Neural cell (in vitro differentiated cells): ENCODE data around the gene PANX2. TPM values are rescaled to one million over a fixed set of nuclear protein-coding genes. Genes with fewer than 3 reads are reported as not detected.

Source experiments
- H2AFZ ChIP-seq: fragments of 200-600, 300-800 bp; sonication (generic), shearing (Covaris generic); 2 replicates; pipeline ENCODE4 v1.6.0; 2014; ENCODE audit warnings: low read depth, mild to moderate bottlenecking, antibody characterized with exemption, low read length, moderate library complexity
- H3F3A ChIP-seq: fragments of 200-600 bp; shearing (Covaris generic); 2 replicates; pipeline ENCODE4 v1.6.1; 2016; ENCODE audit warnings: mild to moderate bottlenecking, moderate library complexity, mixed read lengths, antibody characterized with exemption, low read length; ENCODE audit not compliant: insufficient read depth, poor library complexity, severe bottlenecking
- H3K27ac ChIP-seq: fragments of 200-600, 300-800 bp; sonication (generic), shearing (Covaris generic); 2 replicates; pipeline ENCODE4 v1.5.1; 2014; ENCODE audit warnings: mild to moderate bottlenecking, low read length, moderate library complexity
- H3K27me3 ChIP-seq: fragments of 300-800, 200-600 bp; sonication (generic), shearing (Covaris generic); 2 replicates; pipeline ENCODE4 v1.6.0; 2014; ENCODE audit warnings: mild to moderate bottlenecking, low read depth, low read length, moderate library complexity; ENCODE audit not compliant: insufficient read depth
- H3K36me3 ChIP-seq: fragments of 300-800, 200-600 bp; sonication (generic), shearing (Covaris generic); 2 replicates; pipeline ENCODE4 v1.5.1; 2014; ENCODE audit warnings: mild to moderate bottlenecking, antibody characterized with exemption, low read length, moderate library complexity; ENCODE audit not compliant: insufficient read depth
- H3K4me2 ChIP-seq: fragments of 300-800, 200-600 bp; sonication (generic), shearing (Covaris generic); 2 replicates; pipeline ENCODE4 v1.6.0; 2014; ENCODE audit warnings: mild to moderate bottlenecking, low read length
- H3K4me3 ChIP-seq: fragments of 300-800, 200-600 bp; sonication (generic), shearing (Covaris generic); 2 replicates; pipeline ENCODE4 v1.5.1; 2014; ENCODE audit warnings: mild to moderate bottlenecking, low read length, moderate library complexity
- H3K79me2 ChIP-seq: fragments of 200-600 bp; shearing (Covaris generic); replicated peaks from 2 replicates; pipeline ENCODE4 v1.6.0; 2014; ENCODE audit warnings: mild to moderate bottlenecking, low read length, moderate library complexity; ENCODE audit not compliant: insufficient read depth
- H3K9ac ChIP-seq: fragments of 300-800, 200-600 bp; sonication (generic), shearing (Covaris generic); 2 replicates; pipeline ENCODE4 v1.6.1; 2016; ENCODE audit warnings: mild to moderate bottlenecking, low read length, mixed read lengths
- H3K9me2 ChIP-seq: fragments of 200-600 bp; shearing (Covaris generic); 2 replicates; pipeline ENCODE4 v1.6.1; 2016; ENCODE audit warnings: mild to moderate bottlenecking, low read length, mixed read lengths; ENCODE audit not compliant: insufficient read depth
- H3K9me3 ChIP-seq: fragments of 200-600, 300-800 bp; sonication (generic), shearing (Covaris generic); 2 replicates; pipeline ENCODE4 v1.6.1; 2016; ENCODE audit warnings: mild to moderate bottlenecking, mixed run types, low read length, moderate library complexity, mixed read lengths
- H4K20me1 ChIP-seq: fragments of 200-600 bp; shearing (Covaris generic); 2 replicates; pipeline ENCODE4 v1.6.1; 2016; ENCODE audit warnings: mild to moderate bottlenecking, mixed run types; ENCODE audit not compliant: insufficient read depth
- CTCF ChIP-seq: fragments of 450-650 bp; IDR thresholded peaks from 2 replicates; pipeline ENCODE4 v1.5.1; 2014; ENCODE audit warnings: antibody characterized with exemption, mild to moderate bottlenecking, moderate library complexity; ENCODE audit not compliant: poor library complexity, severe bottlenecking
- EP300 ChIP-seq: fragments of 450-650 bp; conservative IDR thresholded peaks from 2 replicates; pipeline ENCODE4 v1.6.1; 2014; ENCODE audit warnings: antibody characterized with exemption, mild to moderate bottlenecking, moderate library complexity; ENCODE audit not compliant: poor library complexity, severe bottlenecking
- EZH2 ChIP-seq: fragments of 200-600, 300-800 bp; shearing (Covaris generic), sonication (generic); IDR thresholded peaks from 2 replicates; pipeline ENCODE4 v1.6.1; 2014; ENCODE audit warnings: antibody characterized with exemption, low read length, borderline replicate concordance, mild to moderate bottlenecking; ENCODE audit not compliant: insufficient read depth, poor library complexity, severe bottlenecking
- MXI1 ChIP-seq: fragments of 450-650 bp; conservative IDR thresholded peaks from 2 replicates; pipeline ENCODE4 v1.6.1; 2014; ENCODE audit warnings: antibody characterized with exemption, mild to moderate bottlenecking; ENCODE audit not compliant: poor library complexity, severe bottlenecking
- POLR2AphosphoS5 ChIP-seq: IDR thresholded peaks from 2 replicates; pipeline ENCODE4 v1.6.1; 2012
- RAD21 ChIP-seq: fragments of 450-650 bp; conservative IDR thresholded peaks from 2 replicates; pipeline ENCODE4 v1.6.1; 2014; ENCODE audit warnings: antibody characterized with exemption, mild to moderate bottlenecking, moderate library complexity
- REST ChIP-seq: IDR thresholded peaks from 2 replicates; pipeline ENCODE4 v1.6.1; 2012; ENCODE audit warnings: borderline replicate concordance
- SMC3 ChIP-seq: fragments of 450-650 bp; conservative IDR thresholded peaks from 2 replicates; pipeline ENCODE4 v1.6.1; 2014; ENCODE audit warnings: antibody characterized with exemption, mild to moderate bottlenecking, moderate library complexity; ENCODE audit not compliant: poor library complexity
- TAF1 ChIP-seq: IDR thresholded peaks from 2 replicates; pipeline ENCODE4 v1.6.1; 2012; ENCODE audit warnings: low read depth
- polyA plus RNA-seq: library from polyadenylated mRNA; depleted of rRNA; stranded (reverse); fragments of >200 nt; gene quantifications from 2 replicates; pipeline ENCODE4 v1.2.3, GENCODE V29; 2014

The PANX2 gene
- polyA plus RNA-seq, 1 donor from 2014 or later, result 3.4 TPM

DNA sequence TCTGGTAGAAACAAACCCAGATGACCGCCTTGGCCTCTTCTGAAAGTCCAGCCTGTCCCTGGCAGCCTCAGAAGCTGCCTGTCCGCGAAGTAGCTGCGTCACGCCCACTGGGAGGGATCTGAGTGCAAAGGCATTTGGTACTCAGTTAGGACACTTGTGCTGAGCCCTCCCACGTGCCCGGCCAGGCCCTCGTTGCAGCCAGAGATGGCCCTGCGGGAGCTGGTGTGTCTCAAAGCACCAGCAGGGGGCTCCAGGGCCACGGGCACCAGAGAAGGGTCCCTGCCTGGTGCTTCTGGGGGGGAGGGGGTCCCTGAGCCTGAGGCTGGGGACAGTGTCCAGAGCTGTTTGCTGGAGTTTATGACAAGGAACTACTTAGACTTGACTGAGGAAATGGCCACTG lies 36.1 kb downstream of the PANX2 start:
- Histone ChIP-seq H3K27me3 (no peaks in the 10 kb centered on the region), H3K36me3 (peaks cover 11% of the 10 kb centered on the region), H3K9ac (no peak overlapping the region), H2AFZ (no peak overlapping the region), H3K9me3 (no peaks in the 10 kb centered on the region), H3K4me2 (no peak overlapping the region), H3K9me2 (no peaks in the 10 kb centered on the region), H3K27ac (no peak overlapping the region), H3K4me3 (no peak overlapping the region), H3K79me2 (peaks cover 20% of the 10 kb centered on the region), H3F3A (no peaks in the 10 kb centered on the region), H4K20me1 (peaks cover 3% of the 10 kb centered on the region)
- no peak for TF ChIP-seq POLR2AphosphoS5
- no peak for TF ChIP-seq REST
- no peak for TF ChIP-seq SMC3
- no peak for TF ChIP-seq CTCF
- no peak for TF ChIP-seq RAD21
- TF ChIP-seq EZH2, result no peak
- TF ChIP-seq TAF1, result no peak
- TF ChIP-seq EP300, result no peak
- TF ChIP-seq MXI1, result no peak

GRCh38 chr22:50207383-50208140 lies 37.0 kb downstream of the PANX2 start:
- Histone ChIP-seq H3K27ac (no peak overlapping the region), H3K79me2 (peaks cover 10% of the 10 kb centered on the region), H3F3A (no peaks in the 10 kb centered on the region), H3K9me3 (no peaks in the 10 kb centered on the region), H3K36me3 (peaks cover 11% of the 10 kb centered on the region), H3K27me3 (no peaks in the 10 kb centered on the region), H3K9ac (no peak overlapping the region), H4K20me1 (no peaks in the 10 kb centered on the region), H3K9me2 (no peaks in the 10 kb centered on the region), H3K4me3 (no peak overlapping the region), H2AFZ (no peak overlapping the region), H3K4me2 (no peak overlapping the region)
- no peak for TF ChIP-seq REST
- TF ChIP-seq MXI1, result no peak
- TF ChIP-seq EP300, result no peak
- TF ChIP-seq TAF1, result no peak
- no peak for TF ChIP-seq EZH2
- no peak for TF ChIP-seq CTCF
- no peak for TF ChIP-seq RAD21
- no peak for TF ChIP-seq SMC3
- TF ChIP-seq POLR2AphosphoS5, result no peak
